Left lobe of liver (tissue), 2 donors: ENCODE data around the gene SLC15A5. TPM values are rescaled to one million over a fixed set of nuclear protein-coding genes. Genes with fewer than 3 reads are reported as not detected.
A peak's percentile ranks its signal among the peaks of the same experiment; 100 is the strongest.

Experiments used
- ATAC-seq: fragments of 200-7000 bp; cut with Tn5 transposase; one replicate; pipeline ENCODE4 v1.9.1; 2020; ENCODE audit warnings: mild to moderate bottlenecking, moderate library complexity
- DNase-seq: peaks from one replicate; pipeline ENCODE4 v3.0.0-alpha.2; 2020; ENCODE audit warnings: low spot score
- total RNA-seq: library from RNA; stranded (reverse); gene quantifications from one replicate; pipeline ENCODE4 v1.2.1, GENCODE V29; 2021
- donor health status: DM: no; HTN: no; CAD: no; lungs with moderate emphysema.
- donor health status: DM: no; HTN: yes; CAD: no.

SLC15A5 gene
- total RNA-seq, 1 donor from 2014 or later, result not detected

DNA sequence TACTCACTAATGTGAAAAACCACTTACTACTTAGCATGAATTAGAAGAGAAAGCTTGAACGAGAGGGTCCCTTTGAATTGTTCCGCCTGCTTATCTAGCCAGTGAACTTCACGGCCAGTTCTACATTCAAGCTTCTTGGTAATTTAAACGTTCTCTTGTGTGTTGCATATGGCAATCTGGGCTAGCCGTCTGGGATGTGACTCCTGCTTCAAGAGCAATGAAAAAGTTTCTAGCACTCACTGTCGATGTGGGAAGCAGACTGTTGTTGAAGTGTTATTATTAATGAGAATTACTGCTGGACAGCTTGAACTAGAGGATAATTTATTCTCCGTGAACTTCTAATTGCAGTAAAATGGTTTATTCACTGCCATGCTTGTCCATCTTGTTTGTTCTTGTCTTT lies 93.9 kb downstream of the SLC15A5 start:
- no peak for ATAC-seq

DNA sequence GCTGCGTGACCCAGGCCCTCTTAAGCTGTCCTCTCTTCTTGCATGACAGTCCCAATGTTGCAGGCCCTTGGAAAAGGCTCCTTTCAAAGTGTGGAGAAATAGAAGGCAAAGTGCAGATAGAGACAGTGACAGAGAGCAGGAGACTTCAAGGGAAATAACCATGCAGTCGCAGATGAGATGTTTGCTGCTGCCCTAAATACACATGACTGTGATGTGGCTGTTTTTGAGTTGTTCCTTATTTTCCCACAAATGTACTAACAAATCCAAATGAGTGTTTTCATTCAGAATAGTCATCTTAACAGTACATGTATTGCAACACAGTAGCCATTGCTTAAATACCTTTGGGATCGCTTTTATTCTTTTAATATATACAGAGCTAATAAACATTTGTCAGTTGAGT lies 101.6 kb downstream of the SLC15A5 start:
- DNase-seq (no peak), ATAC-seq (no peak)

More for the DNA sequence above, 93.9 kb downstream of the SLC15A5 start:
- DNase-seq, result no peak

DNA sequence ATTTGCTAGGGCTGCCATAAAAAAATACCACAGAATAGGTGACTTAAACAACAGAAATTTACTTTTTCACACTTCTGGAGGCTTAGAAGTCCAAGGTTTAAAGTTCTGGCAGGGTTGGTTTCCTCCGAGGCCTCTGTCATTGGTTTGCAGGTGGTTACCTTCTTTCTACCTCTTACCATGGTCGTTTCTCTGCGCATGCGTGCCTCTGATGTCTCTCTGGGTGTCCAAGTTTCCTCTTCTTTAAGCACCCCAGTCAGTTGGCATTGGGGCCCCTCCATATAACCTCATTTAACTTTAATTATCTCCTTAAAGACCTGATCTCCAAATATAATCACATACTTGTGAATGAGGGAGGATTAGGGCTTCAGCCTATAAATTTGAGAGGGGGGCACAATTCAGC lies 103.2 kb downstream of the SLC15A5 start:
- ATAC-seq (no peak), DNase-seq (no peak)

DNA sequence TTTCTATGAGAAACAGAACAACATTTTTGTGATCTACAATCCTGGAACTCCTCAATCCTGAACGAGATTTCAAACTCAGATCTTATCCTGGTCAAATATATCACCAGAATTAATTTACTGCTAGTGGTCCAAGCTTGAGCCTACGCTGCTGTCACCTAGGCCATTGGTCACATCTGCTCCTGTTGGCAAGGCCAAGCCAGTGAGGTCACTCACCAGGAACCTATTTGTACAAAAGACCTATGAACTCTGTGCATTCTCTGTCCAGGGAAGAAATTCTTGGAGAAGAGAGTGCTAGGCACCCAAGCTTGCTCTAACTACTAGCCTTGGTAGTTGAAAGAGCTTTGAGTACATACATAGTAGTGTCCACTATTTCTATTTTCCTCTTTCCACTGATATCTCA lies 106.1 kb downstream of the SLC15A5 start:
- DNase-seq (no peak), ATAC-seq (peak; percentile 58)

DNA sequence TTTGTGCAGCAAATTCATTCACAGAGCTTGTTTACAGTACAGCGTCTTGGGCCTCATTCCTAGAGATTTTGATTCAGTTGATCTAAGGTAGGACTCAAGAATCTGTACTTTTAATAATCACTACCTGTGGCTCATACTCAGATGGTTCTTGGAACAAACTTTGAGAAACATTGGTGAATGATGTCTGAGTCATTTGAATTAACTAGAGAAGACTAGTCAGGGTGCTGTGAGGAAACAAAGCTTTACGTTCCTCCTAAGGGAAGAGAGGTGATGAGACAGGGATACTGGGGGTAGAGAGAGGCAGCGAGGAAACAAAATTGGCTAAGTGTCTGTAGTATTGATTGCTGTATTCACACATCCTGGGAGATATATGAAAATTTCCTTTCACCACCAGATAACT lies 109.4 kb downstream of the SLC15A5 start:
- ATAC-seq (no peak), DNase-seq (no peak)

DNA sequence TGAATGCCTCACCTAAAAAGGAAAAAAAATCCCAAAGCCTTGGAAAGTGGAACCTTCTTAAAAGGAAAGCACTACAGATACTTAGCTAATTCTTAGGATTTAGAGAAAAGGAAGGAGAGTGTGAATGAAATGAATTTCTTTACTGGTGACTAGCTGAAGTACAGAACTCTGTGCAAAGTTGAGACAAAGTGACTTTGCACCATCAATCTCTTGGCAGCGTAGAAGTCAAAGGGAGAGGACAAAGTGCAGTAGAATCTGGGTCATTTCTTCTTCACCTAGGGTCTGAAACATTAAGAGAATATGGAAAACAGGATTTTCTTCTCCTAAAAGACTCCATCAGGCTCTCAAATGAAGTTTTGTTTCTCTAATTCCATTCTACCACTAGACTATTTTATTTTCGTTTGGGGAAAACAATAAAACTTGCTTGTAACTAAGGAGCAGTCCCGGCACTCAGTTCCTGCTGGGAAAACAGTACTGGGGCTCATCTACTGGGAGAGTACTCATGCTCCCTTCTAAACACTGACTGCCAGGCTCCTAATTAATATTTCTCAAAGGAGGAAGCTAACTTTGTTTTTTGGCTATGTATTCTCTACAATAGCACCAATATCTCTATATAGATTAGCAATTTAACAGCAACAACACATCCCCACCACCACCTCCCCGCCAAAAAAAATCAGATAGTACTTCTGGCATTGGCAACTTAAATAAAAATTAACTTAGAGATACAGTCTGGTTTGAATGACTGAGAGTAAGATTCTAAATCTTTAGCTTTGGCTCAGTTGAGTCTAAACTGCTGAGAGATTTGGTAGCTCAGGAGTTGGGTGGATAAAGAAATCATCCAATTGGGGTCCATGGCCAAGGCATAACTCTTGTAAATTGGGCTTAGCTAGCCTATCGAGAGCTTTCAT lies 110.7 kb downstream of the SLC15A5 start:
- peak; percentile 46 for DNase-seq
- ATAC-seq, result peak; percentile 86

DNA sequence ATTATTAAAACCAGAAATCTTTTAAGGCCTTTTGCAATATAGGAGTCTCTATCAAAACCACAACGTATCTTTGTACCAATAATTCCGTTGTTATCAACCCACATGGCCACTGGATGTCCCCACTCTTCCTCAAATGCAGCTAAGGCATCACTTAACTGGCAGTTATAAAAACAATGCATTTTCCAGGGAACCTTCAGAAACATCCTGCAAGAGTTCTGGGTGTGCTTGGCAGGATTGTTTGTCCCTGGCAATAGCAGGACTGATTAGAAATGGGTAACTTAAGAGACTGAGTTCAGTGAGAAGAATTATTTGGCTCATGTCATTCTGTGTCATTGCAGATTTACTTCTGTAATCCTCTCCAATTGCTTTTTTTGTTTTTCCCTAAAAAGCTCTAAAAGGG lies 112.0 kb downstream of the SLC15A5 start:
- ATAC-seq (peak; percentile 85), DNase-seq (peak; percentile 53)

DNA sequence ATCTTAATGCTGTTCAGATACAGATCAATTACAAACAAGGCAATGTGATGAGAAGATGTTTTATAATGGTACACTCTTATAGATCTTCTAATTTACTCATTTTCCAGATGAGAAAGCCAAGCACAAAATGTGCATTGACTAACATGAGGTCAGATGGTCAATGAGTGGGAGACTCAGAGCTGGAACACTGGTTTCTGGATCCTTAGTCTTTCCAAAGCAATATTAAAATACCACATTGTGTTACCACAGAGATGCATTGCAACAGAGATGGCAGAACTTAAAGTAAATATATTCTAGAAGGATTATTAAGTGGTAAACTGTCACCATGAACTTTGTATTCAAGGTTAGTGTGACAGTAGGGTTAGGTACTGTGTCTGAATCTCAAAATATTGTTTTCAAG lies 113.6 kb downstream of the SLC15A5 start:
- no peak for ATAC-seq
- DNase-seq, result no peak

DNA sequence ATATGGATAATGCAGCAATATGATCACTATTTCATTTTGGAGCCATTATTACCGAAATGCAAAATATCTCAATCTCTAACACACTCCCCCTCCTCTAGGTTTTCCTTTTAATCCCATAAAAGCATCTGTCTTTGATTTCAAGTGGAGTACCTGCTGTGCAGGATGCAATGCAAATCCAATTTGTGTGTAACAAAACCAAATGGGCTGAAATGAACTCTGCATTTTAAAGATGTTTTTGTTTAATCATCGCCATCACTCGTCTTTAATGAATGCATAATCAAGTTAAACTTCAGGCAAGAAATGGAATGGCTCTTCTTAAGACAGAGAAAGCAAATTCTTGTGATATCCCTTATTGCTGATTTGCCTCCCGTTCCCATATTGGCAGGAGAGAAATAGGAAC lies 114.3 kb downstream of the SLC15A5 start:
- ATAC-seq (no peak), DNase-seq (no peak)

DNA sequence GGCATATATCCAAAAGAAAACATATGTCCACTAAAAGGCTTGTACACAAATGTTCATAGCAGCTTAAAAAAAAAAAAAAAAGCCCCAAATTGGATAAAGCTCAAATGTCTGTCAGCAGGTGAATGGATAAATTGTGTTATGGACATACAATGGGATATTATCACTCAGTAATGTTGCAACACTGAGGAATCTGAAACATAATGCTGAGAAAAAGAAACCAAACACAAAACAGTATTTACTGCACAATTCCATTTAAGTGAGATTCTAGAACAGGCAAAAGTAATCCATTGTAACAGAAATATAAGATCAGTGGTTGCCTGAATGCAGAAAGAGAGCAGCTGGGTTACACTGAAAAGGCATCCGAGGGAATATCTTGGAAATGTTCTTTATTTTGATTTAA lies 117.9 kb downstream of the SLC15A5 start:
- ATAC-seq (no peak), DNase-seq (no peak)

DNA sequence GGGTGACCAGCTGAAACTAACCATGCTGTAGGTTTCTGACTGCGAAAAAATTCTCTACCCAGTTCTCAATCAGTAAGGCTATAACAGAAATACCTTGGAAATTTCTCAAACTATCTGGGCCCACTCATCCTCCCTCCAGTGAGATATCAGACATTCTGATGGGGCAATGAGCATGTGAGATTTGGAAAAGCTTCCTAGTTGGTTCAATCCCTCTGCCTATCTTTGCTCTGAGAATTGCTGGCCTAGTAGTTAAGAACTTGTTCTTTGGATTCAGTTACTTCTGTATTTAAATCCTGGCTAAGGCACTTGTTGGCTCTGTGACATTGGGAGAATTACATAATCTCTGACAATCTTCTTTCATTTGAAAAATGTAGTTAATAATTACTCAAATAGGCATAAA lies 119.4 kb downstream of the SLC15A5 start:
- ATAC-seq, result peak; percentile 60
- DNase-seq, result no peak

DNA sequence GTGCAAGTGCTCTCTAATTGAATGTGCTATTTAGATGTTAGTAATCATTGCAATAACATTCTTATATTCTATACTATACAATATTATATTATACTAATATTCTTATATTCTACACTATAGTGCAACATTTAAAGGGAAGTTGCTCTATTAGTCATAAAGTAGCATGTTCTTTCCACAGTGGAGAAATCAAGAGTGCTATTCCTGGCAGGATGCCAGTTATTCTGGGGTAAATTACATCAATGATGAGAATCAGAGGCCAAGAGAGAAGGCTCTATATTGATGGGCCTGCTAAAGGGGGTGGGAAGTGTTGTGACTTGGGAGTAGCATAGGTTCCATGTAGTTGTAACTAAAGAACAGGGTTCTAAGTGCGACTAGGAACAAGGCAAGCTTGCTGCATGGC lies 121.5 kb downstream of the SLC15A5 start:
- ATAC-seq, result no peak
- no peak for DNase-seq

DNA sequence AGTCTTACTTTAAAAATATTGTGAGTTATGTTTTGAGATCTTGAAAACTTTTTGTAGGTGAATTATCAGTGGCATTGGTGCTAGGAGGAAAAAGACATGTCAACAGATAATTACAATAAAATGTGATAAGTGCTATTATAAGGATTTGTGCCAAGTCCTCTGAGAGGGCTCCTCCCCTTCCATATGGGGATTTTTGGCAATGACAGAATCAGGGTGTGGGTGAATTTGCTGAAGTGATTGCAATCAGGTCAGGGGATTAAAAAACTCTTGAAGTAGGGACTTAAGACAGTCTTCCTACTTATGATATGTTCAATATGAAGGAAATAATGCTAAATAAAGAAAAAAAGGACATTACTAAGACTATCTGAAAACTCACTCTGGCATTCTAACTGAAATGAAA lies 122.5 kb downstream of the SLC15A5 start:
- ATAC-seq, result no peak
- DNase-seq, result no peak

DNA sequence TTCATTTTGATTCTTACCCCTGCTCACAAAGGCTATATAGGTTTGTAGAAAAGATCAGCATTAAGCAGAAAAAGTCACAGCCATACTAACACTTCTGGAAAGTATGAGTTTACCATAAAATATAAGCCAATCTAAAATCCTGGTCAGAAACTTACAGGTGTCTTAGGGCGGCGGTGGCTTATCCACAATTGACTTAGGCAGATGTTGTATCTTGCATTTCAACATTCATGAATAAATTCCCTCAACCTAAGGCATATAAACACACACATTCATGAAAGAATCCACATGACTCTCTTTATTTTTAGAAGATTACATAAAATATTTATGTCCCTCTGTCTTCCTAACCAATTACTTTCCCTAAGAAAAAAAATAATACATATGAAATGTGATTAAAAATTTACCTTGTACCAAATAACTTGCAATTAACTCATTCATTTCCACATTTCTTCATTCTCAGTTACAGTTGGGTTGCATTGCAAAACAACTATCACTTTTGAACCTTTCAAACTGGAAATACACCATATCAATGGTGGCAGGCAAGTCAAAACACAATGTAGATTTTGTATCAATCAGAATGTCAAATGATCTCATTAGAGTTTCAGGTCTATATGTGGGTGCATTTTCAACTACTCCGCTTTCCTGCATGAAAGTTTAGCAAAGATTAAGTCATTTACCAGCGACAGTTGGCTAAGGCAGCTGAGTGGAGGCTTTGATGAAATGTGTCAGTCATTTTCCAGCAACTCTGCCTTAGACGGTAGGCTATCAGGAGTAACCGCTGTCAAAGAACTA lies 124.4 kb downstream of the SLC15A5 start:
- ATAC-seq (no peak), DNase-seq (no peak)

DNA sequence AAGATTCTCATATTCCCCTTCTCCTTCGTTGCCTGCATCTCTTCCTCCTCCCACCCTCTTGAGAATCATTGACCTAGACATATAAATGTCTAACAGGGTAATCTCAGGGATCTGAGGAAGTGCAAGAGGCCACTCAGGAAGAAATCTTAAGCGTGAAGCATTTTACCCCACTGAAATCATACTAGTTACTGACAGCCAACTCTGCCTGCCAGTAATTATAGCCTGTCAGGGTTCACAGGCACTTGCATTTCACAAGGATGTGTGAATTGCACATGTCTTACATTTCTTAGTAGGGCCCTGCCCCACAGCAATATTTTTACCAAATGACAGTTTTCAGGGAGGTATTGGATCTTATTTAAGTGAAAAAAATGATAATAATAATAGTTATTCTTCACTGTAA lies 127.2 kb downstream of the SLC15A5 start:
- no peak for ATAC-seq
- no peak for DNase-seq

DNA sequence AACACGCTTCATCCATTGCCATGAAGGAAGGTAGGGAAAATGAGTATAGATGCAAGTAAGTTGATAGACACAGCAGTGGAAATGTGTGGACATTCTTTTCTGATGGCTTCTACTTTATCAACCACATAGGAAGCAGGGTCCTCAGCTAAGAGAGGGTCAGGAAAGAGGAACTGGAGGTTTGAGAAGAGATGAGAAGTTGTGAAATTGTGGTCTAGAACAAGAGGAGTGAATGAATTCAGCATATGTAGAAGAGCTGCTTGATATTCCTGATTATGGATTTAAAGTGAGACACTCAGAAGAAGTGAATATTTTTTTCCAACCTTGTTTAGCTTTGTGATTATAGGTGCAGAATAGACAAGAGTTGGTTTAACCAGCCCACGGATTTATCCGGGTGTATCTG lies 128.5 kb downstream of the SLC15A5 start:
- no peak for ATAC-seq

More for the DNA sequence above, 128.5 kb downstream of the SLC15A5 start:
- no peak for DNase-seq

Other genes starting within 250 kb of the SLC15A5 start
- gene MGST1, start 70.0 kb upstream of the SLC15A5 start, total RNA-seq, result 1,460 TPM